Measurements from ENCODE around the gene SDK1.

DNA sequence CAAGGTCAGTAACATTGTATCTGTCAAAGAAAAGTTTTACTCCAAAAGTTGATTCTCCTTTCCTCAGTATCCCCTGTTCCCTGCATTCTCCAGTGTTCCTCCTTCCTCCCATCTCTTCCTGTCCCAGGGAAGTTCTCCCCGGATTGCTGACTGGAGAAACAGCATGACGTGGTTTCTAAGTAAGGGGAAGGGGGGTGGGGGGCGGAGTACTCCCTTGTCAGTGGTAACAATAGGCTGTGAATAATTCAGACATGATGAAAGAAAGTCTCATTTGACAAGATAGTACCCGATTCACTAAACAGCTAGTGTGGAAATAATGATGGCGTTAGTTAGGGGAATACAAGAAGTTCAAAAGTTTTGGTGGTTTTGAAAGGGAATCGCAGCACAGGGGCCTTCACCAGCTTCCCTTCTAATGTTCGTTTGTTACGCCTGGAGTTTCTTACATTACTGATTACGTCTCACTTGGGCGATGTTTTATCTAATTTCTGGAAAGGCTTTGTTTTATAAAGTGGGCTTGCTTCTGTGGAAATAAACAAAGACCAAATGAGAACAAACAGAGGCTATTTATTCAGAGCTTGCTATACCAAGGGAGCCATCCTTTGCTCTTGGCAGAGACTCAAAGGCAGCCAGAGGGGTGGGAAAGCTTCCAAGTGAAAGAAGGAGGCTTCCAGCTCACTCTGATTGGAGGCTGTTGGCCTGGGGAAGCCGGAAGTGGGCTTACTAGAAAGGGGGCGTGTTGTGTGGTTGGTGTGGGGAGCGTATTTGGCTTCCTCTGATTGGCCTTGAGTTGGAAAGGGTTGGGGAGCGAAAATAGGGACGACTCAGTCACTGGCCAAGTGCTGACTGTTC, 453.7 kb downstream of the SDK1 start:
- TF ChIP-seq CTCF (IDR thresholded peaks at IDR 0.05) (no peak), POLR2A (IDR thresholded peaks at IDR 0.05) (no peak)
